ENCODE measurements around the gene CDK16.

DNA sequence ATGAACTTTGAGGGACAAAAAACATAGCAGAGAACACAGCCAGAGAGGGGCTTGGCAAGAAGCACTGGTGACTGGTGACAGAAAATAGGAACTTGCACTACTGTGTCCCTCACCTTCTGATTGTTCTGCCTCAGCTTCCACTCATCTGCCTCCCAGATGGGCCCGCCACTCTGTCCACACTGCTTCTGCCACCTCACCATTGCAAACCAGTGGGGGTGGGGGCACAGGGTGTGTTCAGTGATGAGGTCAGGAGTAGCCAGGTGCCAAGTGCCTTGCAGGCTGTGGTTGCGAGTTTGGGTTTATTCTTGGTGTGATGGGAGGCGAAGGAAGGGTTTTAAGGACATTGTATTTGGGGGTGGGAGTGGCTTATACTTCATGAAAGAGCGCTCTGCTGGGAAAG is 34.0 kb upstream of the CDK16 start:
- TF ChIP-seq CTCF (conservative IDR thresholded peaks at IDR 0.05 in 1 of 2, IDR thresholded peaks at IDR 0.05 in 1 of 2; ENCODE audit: low read depth in 1 of 2, low read length in 2 of 2) (no peak), EZH2 (IDR thresholded peaks at IDR 0.05; ENCODE audit: low read length, missing control alignments) (no peak)
